GM21381 (cell line): ENCODE measurements around the gene SV2B.

ENCODE experiments used
- ATAC-seq: cut with Tn5 transposase; IDR thresholded peaks from one replicate; pipeline ENCODE4 v1.9.1; 2021; ENCODE audit warnings: mild to moderate bottlenecking, moderate library complexity; ENCODE audit not compliant: unreplicated experiment

Gene SV2B

GRCh38 chr15:91135201-91136130 is 35.4 kb downstream of the SV2B start:
- peak; percentile 86 for ATAC-seq

DNA sequence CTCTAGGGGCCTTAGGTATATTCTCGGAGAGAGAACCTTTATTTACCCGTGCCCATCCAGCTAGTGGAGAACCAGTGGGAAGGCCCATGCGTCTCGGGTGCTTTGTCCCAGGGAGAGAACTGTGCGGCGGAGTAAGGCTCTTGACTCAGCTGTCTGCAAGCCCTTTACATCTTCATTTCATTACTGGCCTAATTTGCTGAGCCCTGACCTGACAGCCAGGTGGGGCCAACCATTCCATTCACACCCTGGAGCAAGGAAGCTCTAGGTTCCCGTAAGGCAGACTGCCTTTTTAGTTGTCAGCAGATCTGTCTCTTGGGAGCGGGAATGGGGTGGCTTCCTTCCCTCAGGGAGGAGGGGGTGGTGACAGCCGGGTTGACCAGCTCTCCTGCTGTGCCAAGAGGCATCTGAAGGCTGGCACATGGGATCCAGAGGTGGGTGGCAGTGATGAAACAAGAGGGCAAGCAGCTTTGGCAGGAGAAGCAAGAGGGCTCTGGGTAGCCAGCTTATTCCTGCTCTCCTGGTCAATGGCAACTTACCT is 36.4 kb downstream of the SV2B start:
- ATAC-seq = no peak

- no peak for ATAC-seq
These were observed 40.5 kb downstream of the SV2B start for GRCh38 chr15:91140601-91141000.

DNA sequence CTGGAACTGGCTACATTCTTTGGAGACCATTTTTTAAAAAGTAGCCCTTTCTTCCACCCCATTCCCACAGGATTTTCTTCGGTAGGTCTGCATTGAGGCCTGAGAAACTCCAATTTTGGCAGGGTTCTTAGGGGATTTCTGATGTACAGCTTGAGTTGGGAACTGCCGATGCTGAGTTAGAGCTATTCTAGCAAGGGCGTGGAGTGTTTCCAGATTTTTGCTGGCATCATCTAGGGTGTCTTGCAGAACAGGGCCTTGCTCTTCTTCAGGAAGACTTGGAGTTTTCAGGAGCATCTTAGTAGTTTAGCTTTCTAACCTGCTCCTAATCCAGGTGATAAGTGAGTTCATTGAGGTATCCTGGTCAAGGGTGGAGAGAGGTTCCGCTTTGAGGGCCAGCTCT is 41.0 kb downstream of the SV2B start:
- no peak for ATAC-seq

DNA sequence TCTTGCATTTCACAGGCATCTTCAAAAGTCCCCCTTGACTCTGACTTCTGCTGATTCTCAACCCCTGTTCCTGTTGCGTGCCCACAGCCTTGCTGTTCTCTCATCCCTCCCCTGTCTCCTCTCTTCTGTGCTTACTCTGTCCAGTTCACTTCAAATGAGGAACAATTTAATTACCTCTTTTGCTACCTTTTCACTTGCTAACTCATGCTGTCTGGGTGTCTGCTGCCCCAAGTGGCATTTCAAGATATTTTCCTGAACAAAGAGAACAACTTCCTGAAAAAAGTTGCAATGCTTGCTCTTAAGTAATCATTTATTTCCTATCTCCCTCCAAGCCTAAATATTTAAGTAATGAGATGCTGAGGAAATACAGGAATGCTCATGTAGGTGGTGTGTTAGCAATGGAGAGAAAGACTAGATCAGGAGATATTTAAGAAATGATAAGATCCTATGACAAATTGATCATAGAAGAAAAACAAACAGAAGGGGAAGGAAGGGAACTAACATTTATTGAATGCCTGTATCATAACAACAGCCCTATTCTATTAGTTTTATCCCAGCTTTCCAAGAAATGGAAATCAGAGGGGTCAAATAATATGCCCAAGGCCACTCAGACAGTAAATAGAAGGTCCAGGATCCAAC is 42.2 kb downstream of the SV2B start:
- no peak for ATAC-seq

DNA sequence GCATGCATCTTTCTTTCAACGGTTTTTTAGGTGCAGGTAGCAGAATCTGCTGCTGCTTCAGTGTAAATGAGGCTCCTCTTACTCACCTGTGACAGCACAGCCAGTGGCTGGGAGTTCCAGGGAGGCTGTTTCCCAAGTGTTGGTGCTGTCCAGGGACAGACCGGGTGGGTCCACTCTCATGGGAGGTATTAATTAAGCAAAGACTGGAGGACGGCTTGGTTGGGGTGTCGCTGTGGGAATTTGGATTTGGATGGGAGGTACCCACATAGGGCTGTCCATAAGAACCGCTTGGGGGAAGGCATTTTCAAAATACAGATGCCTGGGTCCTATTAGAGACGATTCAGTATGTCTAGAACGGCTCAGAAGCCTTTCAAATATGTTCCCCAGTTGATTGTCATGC is 42.9 kb downstream of the SV2B start:
- ATAC-seq = no peak

DNA sequence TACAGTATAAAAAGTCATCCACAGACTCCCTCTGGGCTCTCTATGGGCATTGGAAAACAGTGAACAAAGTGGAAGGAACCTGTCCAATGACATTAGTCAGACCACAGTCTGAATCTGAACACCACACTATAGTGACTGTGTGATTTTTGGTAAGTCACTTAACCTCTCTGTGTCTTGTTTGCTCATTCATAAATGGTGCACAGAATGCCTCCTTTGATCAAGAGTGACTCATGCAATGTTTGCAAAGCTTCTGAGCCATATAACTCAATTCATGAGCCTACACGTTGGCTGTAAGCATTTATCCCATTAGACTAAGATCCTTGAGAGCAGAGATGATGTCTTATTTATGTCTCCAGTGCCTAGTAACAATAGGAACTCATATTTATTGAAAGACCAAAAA is 46.7 kb downstream of the SV2B start:
- no peak for ATAC-seq

GRCh38 chr15:91148243-91148642 is 48.2 kb downstream of the SV2B start:
- no peak for ATAC-seq

- ATAC-seq = no peak
These were observed 50.6 kb downstream of the SV2B start for GRCh38 chr15:91150502-91151160.

GRCh38 chr15:91151781-91152563 is 51.9 kb downstream of the SV2B start:
- ATAC-seq = no peak

- no peak for ATAC-seq
These were observed 53.0 kb downstream of the SV2B start for GRCh38 chr15:91152896-91153581.

DNA sequence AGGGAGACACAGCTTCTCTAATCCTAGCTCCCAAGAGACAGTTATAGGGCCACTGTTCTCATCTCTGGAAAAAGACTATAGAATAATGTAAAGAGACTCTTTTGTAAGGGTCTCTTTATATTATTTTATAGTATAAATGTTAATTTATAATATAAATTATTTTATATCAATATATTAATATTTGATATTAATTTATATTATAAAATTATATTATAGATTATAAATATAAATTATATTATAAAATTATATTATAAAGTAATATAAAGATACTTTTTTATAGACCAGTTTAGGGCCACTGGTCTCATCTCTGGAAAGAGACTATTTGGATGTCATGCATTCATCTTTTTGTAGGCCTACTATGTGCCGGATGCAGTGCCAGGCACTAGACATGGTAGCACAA is 53.9 kb downstream of the SV2B start:
- no peak for ATAC-seq

GRCh38 chr15:91156175-91156726 is 56.2 kb downstream of the SV2B start:
- no peak for ATAC-seq

- ATAC-seq = no peak
These were observed 58.6 kb downstream of the SV2B start for GRCh38 chr15:91158415-91159394.

- no peak for ATAC-seq
These were observed 65.8 kb downstream of the SV2B start for GRCh38 chr15:91165850-91166249.

DNA sequence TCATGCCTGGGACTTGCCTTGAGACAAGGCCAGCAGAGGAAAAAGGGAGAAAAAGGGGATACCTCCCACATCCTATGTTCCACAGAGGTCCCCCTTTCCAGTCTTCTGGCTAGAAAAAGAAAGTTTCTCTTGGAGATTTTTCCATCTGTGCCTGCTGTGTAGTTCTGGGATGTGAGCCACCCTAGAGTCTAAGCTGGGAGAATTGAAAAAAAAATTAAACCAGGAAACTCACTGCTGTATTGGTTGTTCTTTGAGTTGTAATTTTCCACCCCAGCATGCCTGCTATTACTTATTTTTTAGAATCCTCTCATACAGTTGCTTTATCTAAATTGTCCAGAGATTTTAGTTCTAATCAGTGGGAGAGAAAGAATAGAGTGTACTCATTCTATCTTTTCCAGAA is 68.4 kb downstream of the SV2B start:
- ATAC-seq = no peak

DNA sequence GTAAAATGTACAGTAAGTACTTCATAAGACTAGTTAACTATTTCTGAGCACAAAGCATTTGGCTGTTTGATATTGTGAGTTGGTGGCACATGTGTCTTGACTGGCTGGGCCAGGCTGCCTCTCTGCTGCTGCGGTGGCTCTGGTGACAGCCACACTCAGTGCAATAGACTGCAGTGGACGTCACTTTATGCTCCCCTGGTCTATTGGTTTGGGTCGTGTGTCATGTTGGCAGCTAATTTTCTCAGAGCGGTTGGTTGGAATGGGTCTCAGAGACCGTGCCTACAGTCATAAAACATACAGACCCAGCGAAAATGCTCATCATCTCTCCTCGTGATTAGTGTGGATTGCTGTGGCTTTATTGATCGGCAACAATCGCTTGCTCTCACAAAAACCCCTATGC is 71.3 kb downstream of the SV2B start:
- ATAC-seq = no peak

DNA sequence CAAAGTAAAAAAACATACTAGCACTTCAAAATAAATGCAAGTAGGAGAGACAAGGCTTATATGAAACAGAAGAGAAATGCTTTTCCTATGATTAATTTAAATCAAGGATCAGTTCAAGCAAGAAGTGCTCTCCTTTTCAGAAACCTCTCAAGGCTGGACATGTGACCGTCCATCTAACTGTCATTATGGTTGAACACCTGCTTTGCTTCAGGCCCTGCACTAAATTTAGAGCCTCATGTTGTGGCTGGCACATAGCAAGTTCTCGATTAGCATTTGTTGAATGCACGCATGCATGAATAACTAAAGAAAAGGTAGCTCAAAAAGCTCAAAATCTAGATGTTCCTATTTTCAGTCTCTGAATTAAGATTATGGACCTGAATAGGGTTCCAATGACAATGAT is 82.0 kb downstream of the SV2B start:
- no peak for ATAC-seq

- ATAC-seq = no peak
These were observed 83.5 kb downstream of the SV2B start for GRCh38 chr15:91183596-91183995.
